Hepatic stellate cell (primary cell): ENCODE measurements around the gene KRT3.

Experiments used
- DNase-seq: peaks from one replicate; pipeline ENCODE4 v3.0.0; 2011; ENCODE audit warnings: low spot score

Gene KRT3

GRCh38 chr12:52827499-52828090, 31.7 kb upstream of the KRT3 start:
- DNase-seq: no peak

- no peak for DNase-seq
These were observed 30.9 kb upstream of the KRT3 start for GRCh38 chr12:52826611-52827498.

GRCh38 chr12:52825961-52826360, 30.0 kb upstream of the KRT3 start:
- DNase-seq: no peak

- DNase-seq: no peak
These were observed 29.0 kb upstream of the KRT3 start for GRCh38 chr12:52824741-52825410.

GRCh38 chr12:52823761-52824450, 28.0 kb upstream of the KRT3 start:
- DNase-seq: no peak

DNA sequence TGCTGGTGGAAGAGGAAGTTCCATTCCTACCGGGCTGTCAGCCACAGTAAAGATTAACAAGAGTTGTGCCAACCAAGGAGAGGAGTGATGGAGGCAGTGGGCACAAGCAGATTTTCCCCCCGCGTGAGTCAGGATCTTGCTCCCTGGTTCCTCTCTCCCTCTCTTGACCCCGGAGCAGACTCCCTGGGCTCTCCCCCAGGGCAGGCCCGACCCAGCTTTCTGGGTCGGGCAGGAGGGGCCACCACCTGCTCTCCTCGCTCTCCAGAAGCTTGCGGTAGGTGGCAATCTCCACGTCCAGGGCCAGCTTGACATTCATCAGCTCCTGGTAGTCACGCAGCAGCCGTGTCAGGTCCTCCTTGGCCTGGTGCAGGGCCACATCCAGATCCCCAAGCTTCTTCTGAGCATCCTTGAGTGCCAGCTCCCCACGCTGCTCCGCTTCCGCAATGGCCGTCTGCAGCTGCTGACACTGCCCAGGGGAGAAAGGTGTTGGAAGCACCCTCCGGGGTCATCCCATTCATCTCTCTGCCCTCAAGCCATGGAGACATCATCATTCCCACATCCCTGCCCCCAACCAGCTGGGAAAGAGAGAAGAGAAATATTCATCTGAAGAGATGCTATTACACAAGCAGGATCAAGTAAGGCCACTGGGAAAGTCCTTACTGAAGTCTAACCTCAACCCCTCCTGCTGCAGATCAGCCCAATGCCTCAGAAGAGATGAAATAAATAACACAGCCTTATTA, 27.0 kb upstream of the KRT3 start:
- no peak for DNase-seq

- no peak for DNase-seq
These were observed 26.1 kb upstream of the KRT3 start for GRCh38 chr12:52821826-52822660.

DNA sequence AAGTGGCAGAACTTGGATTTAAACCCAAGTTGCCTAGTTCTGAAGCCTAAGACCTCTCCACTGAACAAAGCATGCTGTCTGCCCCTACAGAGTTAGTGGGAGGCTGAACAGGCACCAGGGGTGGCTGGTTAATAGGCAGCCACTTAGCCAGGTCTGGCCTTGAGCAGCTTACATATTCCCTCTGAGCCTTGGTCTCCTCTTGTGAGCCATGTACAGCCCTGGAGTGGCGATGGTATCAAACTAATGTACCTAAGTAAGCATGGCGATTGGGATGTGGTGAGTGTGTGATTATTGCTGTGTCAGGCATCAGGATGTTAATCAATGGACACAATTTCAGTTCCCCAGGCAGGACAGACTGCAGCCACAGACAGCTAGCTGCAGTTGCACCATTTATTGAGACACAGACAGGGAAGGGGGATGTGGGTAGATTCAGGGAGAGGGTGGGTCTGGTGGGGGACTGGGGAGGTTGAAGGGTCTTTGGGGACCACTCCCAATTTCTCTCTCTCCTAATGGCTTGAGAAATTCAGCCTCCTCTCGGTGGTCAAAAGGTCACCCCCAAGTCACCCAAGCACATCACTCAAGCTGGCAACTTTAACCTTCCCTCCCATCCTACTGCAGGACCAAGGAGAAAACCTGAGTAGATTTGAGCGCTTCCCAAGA, 25.3 kb upstream of the KRT3 start:
- no peak for DNase-seq

- no peak for DNase-seq
These were observed 24.6 kb upstream of the KRT3 start for GRCh38 chr12:52820521-52820920.

DNA sequence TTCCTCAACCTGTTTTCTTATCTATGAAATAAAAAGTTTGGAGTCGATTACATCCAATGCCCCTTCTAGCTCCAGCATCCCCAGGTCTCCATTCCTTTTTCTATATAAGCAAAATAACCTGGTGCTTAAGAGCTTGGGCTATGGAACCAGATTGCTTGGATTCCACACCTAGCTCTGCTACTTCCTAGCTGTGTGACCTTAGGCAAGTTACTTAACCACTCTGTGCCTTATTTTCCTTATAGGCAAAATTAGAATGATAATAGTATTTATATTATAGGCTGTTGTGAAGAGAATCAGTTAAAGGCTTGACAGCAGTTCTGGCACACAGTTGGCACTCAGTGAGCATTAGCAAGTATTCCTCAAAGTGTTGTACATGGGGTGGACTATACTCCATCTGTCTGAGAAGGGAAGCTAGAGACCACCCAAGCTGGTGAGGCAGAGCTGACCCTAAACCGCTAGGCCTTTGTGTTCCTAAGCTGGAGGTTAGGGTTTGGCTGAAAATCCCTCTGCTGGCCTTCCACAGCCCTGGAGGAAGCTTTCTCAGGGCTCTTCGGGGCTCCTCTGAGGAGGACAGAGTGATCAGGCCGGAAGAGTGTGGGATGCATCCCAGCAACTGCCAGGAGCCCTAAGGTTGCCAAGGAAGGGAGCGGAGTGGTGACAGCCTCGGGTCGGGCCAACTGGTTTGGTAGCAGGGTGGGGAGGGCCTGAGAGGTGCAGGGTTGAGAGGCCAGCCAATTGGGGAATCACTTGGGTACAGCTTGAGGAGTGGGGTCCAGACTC, 24.0 kb upstream of the KRT3 start:
- no peak for DNase-seq

- DNase-seq: no peak
These were observed 23.0 kb upstream of the KRT3 start for GRCh38 chr12:52818887-52819420.

- DNase-seq: no peak
These were observed 22.5 kb upstream of the KRT3 start for GRCh38 chr12:52818388-52818787.

GRCh38 chr12:52817699-52818238, 21.9 kb upstream of the KRT3 start:
- DNase-seq: no peak

DNA sequence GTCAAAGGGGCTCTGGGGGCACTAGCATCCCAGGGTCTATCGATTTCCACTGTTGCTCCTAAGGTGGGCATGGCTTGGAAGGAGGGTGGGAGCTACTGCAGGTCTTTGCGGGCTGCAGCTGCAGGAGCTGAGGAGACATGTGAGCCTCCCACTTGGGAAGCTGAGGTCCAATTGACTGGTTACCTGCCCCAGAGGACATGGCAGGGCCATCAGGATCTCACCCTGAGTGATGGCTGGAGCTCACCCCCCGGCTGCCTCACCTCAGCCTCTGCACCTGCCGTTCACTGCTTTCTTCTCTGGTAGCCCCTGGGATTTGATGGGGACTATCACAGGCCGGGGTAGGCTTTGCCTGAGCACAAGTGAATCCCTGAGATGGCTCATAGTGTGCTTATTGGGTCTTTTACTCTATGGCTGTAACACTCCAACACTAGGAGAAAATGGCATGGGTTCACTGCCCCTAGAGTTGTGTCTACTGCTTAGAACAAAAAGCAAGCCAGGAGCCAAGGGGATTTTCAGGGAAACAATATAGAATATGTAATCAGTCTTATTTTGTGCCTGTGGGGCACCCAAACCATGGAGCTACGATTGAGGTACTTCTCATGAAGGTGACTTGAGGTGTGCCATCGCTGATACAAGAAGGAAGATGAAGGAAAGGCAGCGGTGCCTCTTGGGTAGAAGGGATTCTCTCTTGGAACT, 21.2 kb upstream of the KRT3 start:
- no peak for DNase-seq

- no peak for DNase-seq
These were observed 20.0 kb upstream of the KRT3 start for GRCh38 chr12:52815676-52816588.

DNA sequence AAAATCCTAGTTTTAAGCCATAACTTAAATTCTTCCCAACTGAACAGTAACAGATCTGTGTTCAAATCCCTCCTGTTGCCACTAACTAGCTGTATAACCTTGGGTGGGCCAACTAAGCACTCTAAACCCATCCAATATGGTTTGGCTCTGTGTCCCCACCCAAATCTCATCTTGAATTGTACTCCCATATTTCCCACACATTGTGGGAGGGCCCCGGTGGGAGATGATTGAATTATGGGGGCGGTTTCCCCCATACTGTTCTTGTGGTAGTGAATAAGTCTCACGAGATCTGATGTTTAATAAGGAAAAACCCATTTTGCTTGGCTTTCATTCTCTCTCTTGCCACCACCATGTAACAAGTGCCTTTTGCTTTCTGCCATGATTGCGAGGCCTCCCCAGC, 19.2 kb upstream of the KRT3 start:
- no peak for DNase-seq

GRCh38 chr12:52814710-52815155, 18.8 kb upstream of the KRT3 start:
- no peak for DNase-seq
